GM18498 (cell line): ENCODE measurements around the gene GPR27.

Experiments
- ATAC-seq: cut with Tn5 transposase; IDR thresholded peaks from one replicate; pipeline ENCODE4 v1.9.1; 2021; ENCODE audit warnings: mild to moderate bottlenecking, moderate library complexity; ENCODE audit not compliant: unreplicated experiment

The GPR27 gene

DNA sequence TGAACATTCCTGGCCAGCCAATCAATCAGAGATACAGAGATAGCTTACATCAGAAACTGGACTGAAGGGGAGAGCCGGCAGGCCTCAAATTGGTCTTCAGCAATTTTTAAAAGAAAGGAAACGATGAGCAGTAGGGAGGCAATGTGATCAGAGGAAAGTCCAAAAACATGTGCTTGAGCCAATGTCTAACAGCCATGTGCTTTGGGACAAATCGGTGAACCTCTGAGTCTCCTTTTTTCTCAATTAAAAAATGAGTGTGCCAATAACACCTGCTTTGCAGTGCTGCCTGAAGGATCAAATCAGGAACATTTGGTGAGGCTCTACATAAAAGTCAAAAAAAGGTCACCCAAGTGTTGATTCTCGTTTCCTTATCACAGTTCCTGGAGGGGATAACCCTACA lies 21.0 kb upstream of the GPR27 start:
- no peak for ATAC-seq

DNA sequence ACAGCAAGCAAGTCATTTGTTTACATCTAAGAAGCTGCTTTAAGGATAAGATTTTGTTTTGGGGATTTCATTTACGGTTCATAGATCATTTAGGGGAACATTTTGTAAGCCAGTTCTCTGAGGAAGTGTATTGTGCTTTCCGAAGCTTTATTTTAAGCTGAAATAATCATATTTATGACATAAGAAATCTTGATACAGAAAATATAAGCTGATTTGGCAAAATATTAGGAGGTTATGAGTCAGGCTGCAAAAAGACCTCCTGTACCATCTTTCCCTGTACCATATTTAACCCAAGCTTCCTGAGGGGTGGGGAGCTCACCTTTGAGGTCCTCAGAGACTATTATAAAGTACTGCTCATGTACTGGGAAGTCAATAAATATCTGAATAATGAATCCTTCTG lies 20.3 kb upstream of the GPR27 start:
- ATAC-seq, result no peak

DNA sequence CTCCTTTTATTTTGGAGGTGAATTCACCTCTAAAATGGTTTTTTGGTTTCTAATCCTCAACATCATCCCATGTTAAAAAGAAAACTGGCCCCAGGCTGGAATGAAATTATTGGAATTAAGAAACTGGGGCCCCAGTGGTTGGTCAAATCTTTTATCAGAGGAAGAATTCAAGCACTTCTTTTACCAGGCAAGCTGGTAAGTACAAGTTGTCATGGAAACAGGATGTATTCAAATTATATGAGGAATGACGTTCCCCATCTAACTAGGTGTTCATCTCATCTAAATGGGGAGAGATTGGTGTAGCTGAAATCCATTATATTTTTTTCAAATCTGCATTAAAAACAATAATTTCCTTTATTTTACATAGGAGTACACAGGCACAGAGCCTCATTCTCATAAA lies 18.8 kb upstream of the GPR27 start:
- ATAC-seq, result no peak

DNA sequence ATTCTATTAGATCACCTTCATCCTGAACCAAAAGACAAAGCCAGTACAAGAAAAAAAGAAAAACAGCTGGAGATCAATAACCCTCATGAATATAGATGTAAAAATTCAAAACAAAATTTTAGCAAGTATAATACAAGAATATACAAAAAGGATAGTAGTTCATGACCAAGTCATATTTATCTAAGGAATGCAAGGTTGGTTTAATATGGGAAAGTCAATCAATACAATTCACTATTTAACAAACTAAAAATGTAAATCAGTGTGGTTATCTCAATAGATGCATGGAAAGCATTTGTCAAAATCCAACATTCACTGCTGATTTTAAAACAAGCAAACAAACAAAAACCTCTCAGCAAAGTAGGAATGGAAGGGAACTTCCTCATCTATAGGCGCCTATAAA lies 11.0 kb upstream of the GPR27 start:
- ATAC-seq, result no peak

DNA sequence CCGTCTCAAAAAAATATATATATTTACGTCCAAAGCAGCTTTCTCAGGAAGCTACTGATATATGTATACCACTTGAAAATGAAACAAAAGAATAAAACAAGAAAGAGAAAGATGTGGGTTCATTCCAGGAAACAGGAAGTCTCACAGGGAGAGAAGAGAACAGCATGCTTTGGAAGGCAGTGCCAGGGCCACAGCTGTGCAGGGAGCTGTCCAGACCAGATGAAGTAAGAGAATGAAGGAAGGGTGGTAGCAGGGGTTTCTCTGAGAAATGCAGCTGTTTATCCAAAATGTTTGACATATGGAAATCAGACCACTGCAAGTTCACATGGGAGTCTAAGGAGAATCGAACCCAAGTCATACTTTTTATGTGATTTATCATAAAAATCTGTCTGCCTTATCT lies 8.9 kb upstream of the GPR27 start:
- no peak for ATAC-seq

DNA sequence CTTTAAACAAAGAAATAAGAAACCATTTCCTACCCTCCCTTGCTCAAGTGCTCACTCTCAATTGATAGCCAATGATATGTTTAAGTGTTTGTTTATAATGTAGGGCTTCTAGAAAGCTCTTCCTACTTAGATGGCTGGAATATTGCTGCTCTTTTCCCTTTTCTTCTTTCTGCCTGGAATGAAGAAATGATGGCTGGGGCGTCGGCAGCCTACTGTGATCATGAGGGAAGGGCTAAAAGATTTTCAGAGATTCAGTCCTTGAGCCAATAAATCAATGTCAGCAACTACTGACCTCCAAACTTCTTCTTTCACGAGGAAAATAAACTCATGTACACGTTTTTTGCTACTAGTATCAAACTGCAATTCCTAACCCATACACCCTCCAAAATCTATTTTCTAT lies 2.1 kb upstream of the GPR27 start:
- no peak for ATAC-seq

DNA sequence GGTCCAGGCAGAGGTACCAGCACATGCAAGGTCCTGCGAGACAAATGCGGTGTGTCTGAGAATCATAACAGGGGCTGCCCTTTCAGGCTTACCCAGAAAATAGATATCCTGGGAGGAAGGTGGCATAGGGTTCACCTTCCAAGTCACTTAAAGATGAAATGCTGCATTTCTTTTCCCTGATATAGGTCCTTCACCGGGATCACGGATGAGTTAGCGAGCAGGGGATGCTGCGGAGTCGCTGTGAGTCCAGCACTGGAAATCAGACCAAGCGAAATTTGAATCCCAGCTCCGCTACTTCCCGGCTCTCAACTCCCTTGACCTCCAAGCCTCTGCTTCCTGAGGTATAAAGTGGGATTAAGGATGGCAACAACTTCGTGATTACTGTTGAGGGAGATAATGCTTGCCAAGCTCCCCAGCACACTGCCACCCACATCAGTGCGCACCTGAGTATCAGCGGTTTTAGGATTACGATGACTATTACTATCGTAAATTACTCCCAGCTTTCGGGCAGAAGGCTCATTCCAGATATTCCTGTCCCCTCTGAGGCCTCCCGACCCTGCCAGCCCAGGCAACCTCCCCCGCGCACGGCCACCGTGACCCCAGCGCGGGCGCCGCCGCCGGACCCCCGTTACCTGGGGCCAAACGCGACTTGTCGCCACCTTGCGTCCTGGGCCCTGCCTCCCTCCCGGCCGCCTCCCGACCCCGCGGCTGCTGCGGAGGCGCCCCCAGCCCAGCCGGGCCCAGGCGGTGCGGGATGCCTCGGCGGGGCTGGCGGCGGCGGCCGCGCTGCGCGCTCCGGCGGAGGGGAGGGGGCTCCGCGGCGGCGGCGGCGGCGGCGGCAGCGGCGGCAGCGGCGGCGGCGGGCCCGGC lies 589 bp upstream of the GPR27 start:
- ATAC-seq, result no peak

DNA sequence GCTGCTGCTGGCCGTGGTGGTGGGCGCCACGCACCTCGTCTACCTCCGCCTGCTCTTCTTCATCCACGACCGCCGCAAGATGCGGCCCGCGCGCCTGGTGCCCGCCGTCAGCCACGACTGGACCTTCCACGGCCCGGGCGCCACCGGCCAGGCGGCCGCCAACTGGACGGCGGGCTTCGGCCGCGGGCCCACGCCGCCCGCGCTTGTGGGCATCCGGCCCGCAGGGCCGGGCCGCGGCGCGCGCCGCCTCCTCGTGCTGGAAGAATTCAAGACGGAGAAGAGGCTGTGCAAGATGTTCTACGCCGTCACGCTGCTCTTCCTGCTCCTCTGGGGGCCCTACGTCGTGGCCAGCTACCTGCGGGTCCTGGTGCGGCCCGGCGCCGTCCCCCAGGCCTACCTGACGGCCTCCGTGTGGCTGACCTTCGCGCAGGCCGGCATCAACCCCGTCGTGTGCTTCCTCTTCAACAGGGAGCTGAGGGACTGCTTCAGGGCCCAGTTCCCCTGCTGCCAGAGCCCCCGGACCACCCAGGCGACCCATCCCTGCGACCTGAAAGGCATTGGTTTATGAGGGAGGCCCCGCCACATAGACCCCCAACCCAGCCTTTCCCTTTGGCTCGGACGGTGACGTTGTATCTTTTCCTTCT lies 1.1 kb downstream of the GPR27 start:
- ATAC-seq, result no peak

DNA sequence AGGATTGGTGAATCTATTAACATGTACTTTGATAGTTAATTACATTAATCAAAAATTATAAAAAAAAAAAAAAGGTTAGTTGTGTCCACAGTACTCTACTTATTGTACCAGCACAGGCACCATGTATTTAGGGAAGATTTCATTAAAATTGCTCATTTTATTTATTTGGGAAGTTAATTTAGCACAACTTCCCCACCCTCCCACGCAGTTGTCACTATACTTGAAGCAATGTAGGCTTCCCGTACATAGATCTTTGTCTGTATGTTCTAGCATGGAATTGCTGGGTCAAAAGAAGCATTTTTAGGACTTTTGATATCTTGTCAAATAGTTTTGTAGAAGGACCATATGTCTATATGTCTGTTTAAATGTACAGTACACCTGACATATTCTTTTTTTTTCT lies 4.4 kb downstream of the GPR27 start:
- no peak for ATAC-seq

DNA sequence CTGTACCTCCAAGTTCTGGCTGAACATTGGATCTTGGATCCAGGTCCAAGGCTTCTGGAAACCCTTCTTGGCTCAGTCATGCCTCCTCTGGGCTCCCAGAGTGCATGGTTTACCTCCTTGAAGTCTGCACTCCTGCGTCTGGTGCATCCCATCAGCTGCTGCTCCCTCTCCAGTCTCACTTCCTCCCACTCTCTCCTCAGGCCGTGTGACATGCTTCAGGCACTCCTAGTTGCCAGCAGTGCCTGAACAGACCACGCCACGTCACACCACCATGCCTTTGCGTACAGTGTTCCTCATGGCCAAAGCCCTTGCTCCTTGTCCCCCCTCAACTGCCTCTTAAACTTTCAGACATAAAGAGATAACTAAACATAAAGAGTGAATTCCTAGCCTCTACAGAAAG lies 5.7 kb downstream of the GPR27 start:
- ATAC-seq, result no peak

DNA sequence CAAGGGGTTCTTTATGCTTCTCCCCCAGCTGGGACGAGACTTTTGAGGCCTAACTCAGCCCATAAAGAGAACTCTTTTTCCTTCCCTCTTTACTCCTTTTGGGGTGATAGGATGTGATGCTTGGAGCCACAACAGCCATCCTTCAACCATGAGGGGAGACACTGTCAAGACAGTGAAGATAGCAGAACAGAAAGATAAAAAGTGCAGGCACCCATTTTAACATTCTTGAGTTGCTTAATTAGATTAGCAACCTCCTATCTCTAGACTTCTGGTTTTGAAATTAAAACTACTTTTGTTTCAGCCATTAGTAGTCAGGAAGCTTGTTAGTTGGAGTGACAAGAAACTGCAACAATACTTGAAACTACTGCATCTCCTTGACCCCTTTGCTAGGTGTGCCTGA lies 6.5 kb downstream of the GPR27 start:
- ATAC-seq, result no peak

DNA sequence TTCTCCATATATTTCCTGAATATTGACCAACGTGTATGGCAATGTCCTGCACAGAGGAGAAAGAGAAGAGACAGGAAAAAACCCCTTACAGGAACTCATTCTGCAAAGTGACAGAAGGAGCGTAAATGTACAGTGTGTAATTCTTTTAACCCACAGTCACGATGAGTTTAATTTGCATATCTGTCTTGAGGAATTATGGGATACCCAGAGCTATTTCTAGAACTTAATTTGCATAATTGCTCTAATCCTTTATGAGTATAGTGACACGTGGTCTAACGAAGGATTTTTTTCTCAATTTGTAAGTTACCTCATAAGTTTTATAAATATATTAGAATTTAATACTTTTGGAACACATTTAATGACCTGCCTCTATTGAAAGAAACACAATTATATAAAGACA lies 9.8 kb downstream of the GPR27 start:
- ATAC-seq, result no peak

DNA sequence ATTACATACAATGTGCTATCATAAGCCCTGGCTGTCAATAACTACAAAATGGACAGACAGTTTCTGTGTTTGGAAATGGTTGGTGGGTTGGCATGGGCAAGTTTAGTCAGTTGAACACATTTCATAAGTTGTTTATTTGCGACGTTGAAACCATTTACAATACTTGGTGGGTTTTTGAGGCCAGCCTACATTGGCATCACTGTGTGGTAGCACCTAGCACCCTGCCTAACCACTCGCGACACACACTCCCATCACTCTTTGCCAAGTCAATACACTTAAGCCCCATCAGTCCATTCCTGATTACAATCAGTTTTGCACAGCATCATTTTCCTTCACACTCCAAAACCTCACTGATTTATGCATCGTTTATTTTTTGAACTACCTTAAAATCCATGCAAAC lies 17.5 kb downstream of the GPR27 start:
- ATAC-seq, result no peak

DNA sequence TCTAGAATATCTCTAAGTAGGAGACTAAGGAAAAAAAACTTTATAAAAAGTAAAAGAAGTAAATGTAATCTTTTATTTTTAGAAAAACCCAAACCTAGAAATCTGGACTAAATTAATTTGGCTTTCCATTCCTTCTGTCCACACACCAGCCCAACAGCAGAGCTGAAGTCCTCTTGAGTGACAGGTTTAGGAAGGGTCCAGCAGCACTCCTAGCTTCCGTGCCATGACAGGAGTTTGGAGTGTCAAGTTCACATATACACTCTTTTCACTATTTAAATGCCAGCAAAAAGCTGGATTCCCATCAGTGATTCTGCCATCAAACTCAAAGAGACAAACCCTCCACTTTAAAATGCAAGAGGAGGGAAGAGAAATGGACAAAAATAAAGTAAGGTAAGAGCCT lies 18.2 kb downstream of the GPR27 start:
- ATAC-seq, result no peak

DNA sequence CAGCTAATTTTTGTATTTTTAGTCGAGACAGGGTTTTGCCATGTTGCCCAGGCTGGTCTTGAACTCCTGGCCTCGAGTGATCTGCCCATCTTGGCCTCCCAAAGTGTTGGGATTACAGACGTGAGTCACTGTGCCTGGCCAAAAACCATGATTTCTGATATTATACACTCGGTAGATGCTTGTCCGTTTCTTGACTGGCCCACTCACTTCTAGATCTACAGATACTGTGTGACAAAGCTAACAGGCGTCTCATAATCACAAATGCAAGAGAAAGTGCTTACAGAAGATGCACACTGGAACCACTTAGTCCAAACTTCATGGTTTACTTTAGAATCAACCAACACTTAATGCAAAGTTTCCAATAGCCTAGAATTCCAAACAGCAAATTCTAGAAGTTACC lies 22.9 kb downstream of the GPR27 start:
- no peak for ATAC-seq

DNA sequence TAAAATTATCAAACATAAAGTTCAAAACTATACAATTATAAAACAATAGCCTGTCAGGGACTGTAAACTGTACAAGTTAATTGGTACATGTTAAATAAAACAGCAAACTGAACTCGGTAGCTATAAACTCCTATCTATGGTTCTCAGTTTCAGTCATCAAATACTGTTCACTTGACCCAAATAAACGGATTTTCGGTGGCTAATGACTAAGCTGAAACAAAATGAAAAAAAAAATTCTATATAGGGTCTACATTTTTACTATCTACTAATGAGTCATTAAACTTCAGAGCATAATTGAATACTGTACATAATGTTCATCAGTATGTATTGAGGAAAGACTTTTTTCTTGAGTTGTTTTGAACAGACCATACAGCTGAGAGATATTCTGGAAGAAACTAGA lies 24.7 kb downstream of the GPR27 start:
- no peak for ATAC-seq

DNA sequence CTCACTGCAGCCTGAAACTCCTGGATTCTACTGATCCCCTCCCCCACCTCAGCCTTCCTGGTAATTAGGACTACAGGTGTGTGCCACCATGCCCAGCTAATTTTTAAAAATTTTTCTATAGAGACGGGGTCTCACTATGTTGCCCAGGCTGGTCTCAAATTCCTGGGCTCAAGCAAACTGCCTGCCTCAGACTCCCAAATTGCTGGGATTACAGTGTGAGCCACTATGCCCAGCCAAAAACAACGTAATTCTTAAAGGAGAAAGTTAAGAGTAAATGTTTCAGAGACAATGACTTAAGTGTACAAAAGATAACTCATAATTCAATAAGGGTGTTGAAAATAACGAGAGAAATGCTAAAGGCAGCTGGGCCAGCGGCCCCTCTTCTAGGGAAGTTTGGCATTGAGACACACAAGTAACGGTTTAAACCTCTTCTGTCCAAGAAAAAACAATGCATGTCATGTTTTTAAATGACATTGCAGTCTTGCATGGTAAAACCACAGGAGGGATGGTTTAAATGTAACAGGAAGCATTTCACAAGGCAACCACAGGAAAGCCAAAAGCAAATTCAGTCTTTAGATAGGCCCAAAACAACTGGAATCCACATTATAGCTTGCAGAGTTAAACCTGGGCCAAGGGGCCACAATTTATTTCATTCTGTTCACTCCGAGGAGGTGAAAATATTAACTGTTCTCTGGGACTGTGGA lies 26.2 kb downstream of the GPR27 start:
- no peak for ATAC-seq

DNA sequence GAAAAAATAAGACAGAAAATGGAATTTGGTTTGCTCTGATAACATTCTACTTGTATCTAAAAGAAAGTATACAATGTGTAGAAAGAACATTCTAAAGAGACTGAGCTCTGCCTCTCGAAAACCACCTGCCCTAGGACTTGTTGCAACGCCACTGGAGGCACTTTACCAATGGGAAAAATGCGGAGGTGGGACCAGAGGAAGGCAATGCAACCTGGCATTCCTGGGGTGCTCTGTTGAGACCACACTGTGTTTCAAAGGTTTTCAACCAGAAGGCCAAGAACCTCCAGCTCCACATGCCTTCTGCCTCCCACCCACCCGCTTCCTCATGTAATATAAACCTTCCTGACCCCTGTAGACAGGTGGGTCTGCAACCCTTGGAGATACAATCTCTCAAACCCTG lies 26.8 kb downstream of the GPR27 start:
- no peak for ATAC-seq

DNA sequence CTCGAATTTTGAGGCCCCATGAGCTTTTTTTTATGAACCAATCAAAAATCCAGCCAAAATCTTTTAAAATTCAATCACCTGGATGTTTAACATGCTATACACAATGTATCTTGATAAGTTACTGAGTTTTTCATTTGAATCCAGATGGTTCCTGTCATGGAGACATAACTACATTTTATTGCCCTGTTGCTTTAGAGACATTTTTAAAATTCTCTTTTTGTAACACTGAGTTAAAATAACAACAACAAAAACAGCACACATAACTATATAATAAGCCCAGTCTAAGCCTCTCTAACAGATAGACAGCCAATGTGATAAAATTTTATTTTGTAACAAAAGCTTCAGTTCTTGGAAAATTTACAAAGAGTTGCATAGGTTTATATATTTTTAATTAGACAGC lies 29.5 kb downstream of the GPR27 start:
- ATAC-seq, result no peak

DNA sequence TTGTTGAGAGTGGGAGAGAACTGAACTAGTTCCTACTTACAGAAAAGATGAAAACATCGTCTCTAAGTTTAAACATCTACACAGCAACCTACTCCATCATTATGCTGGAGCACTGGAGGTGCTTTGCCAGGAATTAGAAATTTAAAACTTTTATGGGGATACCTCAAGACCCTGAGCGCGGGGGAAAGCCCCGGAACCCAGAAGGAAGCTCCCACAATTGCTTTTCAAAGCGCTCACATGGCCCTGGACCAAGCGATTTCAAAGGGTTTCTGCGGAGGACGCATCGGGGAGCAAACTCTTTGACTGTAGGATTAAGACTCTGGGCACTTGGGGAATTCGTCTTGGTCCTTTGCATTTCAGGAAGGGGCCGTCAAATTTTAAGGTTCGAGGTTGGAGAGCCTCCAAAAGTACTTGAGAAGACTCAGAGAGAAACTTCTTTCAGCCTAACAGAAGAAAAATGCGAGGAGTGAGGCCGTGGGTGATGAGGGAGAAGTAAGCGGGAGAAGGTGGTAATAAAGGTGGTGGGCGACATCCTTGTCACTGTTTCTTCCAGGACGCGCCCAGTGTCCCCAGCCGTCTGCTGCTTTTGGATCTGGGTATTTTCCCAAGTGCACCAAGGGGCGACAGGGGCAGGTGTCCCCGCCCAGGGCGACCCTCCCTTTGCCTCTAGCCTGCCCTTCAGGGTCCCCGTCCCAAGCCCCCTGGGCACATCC lies 30.7 kb downstream of the GPR27 start:
- ATAC-seq, result no peak

DNA sequence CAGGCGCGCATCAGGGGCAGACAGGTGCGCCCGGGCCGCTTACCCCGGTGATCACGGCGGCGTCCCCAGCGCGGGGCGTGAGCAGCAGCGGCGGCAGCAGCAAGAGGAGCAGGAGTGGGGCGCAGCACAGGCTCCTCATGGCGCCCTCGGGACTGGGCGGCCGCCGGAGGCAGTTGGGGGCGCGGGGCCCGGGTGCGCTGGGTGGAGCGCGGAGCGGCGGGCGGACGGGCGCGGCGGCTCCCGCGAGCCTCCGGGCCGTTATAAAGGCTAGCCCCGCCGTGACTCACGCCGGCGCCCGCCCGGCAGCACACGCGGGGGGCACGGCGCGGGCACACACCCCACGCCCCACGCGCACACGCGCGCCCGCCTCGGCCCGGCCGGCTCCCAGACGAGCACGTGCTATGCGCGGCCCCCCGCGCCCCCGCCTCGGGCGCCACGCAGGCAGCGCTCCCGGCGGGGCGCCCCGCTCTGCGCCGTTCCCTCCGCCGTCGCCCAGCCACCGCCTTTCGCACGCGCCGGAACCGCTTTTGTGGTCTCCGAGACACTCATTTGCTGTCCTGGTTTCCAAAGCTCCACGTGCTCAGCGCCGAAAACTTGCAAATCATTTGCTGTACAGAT lies 31.4 kb downstream of the GPR27 start, which contains the start of gene PROK2:
Gene PROK2, minus strand, starts transcription at position 235 of the 618 bp plus-strand sequence. Its CDS starts 96 bp downstream, at position 139.
- no peak for ATAC-seq
